ENCODE data around the gene IL18R1.

Gene IL18R1

GRCh38 chr2:102368461-102369109, 13.0 kb downstream of the IL18R1 start:
- H3K27ac ChIP-seq (ENCODE audit: low read depth, low read length) = no peak overlapping the region
- H3K9me3 ChIP-seq (ENCODE audit: insufficient read depth, low read length) = peaks cover 12% of the 10 kb centered on the region; the same call in 1 of the 2 replicates
- H3F3A ChIP-seq (ENCODE audit: insufficient read depth) = no peaks in the 10 kb centered on the region
- H3K4me2 ChIP-seq (ENCODE audit: low read depth, low read length, poor library complexity, severe bottlenecking) = no peak overlapping the region
- H3K9me2 ChIP-seq (replicated peaks; ENCODE audit: insufficient read depth, low read length) = no peaks in the 10 kb centered on the region
- no peak overlapping the region for H2AFZ ChIP-seq (ENCODE audit: low read depth, low read length, severe bottlenecking)
- H3K9ac ChIP-seq (ENCODE audit: low read length) = no peak overlapping the region
- H3K36me3 ChIP-seq (ENCODE audit: low read length) = no peaks in the 10 kb centered on the region
- no peak for TF ChIP-seq EZH2phosphoT487 (conservative IDR thresholded peaks at IDR 0.05; ENCODE audit: low read length)
- TF ChIP-seq, protein P1, sequence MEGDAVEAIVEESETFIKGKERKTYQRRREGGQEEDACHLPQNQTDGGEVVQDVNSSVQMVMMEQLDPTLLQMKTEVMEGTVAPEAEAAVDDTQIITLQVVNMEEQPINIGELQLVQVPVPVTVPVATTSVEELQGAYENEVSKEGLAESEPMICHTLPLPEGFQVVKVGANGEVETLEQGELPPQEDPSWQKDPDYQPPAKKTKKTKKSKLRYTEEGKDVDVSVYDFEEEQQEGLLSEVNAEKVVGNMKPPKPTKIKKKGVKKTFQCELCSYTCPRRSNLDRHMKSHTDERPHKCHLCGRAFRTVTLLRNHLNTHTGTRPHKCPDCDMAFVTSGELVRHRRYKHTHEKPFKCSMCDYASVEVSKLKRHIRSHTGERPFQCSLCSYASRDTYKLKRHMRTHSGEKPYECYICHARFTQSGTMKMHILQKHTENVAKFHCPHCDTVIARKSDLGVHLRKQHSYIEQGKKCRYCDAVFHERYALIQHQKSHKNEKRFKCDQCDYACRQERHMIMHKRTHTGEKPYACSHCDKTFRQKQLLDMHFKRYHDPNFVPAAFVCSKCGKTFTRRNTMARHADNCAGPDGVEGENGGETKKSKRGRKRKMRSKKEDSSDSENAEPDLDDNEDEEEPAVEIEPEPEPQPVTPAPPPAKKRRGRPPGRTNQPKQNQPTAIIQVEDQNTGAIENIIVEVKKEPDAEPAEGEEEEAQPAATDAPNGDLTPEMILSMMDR (IDR thresholded peaks at IDR 0.05; ENCODE audit: insufficient read depth, low read length, poor library complexity, severe bottlenecking) = no peak
- H3K4me3 ChIP-seq (ENCODE audit: insufficient read depth, low read length, poor library complexity, severe bottlenecking) = no peak overlapping the region
- no peaks in the 10 kb centered on the region for H3K79me2 ChIP-seq (ENCODE audit: insufficient read depth, low read length)
- no peaks in the 10 kb centered on the region for H3K27me3 ChIP-seq (ENCODE audit: low read length)
- no peaks in the 10 kb centered on the region for H4K20me1 ChIP-seq (ENCODE audit: low read depth, low read length)

DNA sequence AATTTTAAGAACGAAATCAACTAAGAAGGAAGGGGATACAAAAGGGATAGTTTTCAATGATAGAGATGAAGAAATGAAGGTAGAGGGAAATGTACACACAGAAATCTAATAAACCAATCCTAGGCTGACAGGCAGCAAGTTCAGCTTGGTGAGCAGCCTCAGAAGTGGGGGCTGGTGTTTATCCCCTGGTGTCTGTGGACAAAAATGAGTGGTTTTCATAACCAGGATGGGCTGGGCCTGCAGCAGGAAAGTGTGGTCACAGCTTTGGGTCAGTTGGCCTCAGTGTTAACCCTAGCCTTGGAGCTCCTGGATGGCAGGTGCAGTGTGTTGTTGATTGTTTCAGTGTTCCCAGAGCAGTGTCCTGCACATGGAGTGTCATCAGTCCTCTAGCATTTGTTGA, 14.3 kb downstream of the IL18R1 start:
- no peaks in the 10 kb centered on the region for H3F3A ChIP-seq (ENCODE audit: insufficient read depth)
- no peak for TF ChIP-seq EZH2phosphoT487 (conservative IDR thresholded peaks at IDR 0.05; ENCODE audit: low read length)
- TF ChIP-seq, protein P1 (IDR thresholded peaks at IDR 0.05; ENCODE audit: insufficient read depth, low read length, poor library complexity, severe bottlenecking) = no peak
- H3K4me2 ChIP-seq (ENCODE audit: low read depth, low read length, poor library complexity, severe bottlenecking) = no peak overlapping the region
- H3K27ac ChIP-seq (ENCODE audit: low read depth, low read length) = no peak overlapping the region
- H3K27me3 ChIP-seq (ENCODE audit: low read length) = no peaks in the 10 kb centered on the region
- H3K36me3 ChIP-seq (ENCODE audit: low read length) = no peaks in the 10 kb centered on the region
- no peaks in the 10 kb centered on the region for H3K9me2 ChIP-seq (replicated peaks; ENCODE audit: insufficient read depth, low read length)
- no peaks in the 10 kb centered on the region for H3K79me2 ChIP-seq (ENCODE audit: insufficient read depth, low read length)
- no peak overlapping the region for H3K9ac ChIP-seq (ENCODE audit: low read length)
- H3K9me3 ChIP-seq (ENCODE audit: insufficient read depth, low read length) = peaks cover 12% of the 10 kb centered on the region; the same call in 1 of the 2 replicates
- no peaks in the 10 kb centered on the region for H4K20me1 ChIP-seq (ENCODE audit: low read depth, low read length)
- H2AFZ ChIP-seq (ENCODE audit: low read depth, low read length, severe bottlenecking) = no peak overlapping the region
- no peak overlapping the region for H3K4me3 ChIP-seq (ENCODE audit: insufficient read depth, low read length, poor library complexity, severe bottlenecking)

- Histone ChIP-seq H3K9ac (ENCODE audit: low read length) (no peak overlapping the region), H3K36me3 (ENCODE audit: low read length) (no peaks in the 10 kb centered on the region), H3K79me2 (ENCODE audit: insufficient read depth, low read length) (no peaks in the 10 kb centered on the region), H3F3A (ENCODE audit: insufficient read depth) (no peaks in the 10 kb centered on the region), H3K9me2 (replicated peaks; ENCODE audit: insufficient read depth, low read length) (no peaks in the 10 kb centered on the region), H2AFZ (ENCODE audit: low read depth, low read length, severe bottlenecking) (no peak overlapping the region), H3K27me3 (ENCODE audit: low read length) (no peaks in the 10 kb centered on the region), H3K9me3 (ENCODE audit: insufficient read depth, low read length) (no peaks in the 10 kb centered on the region), H4K20me1 (ENCODE audit: low read depth, low read length) (no peaks in the 10 kb centered on the region), H3K27ac (ENCODE audit: low read depth, low read length) (no peak overlapping the region), H3K4me2 (ENCODE audit: low read depth, low read length, poor library complexity, severe bottlenecking) (no peak overlapping the region), H3K4me3 (ENCODE audit: insufficient read depth, low read length, poor library complexity, severe bottlenecking) (no peak overlapping the region)
- no peak for TF ChIP-seq EZH2phosphoT487 (conservative IDR thresholded peaks at IDR 0.05; ENCODE audit: low read length)
- TF ChIP-seq, protein P1 (IDR thresholded peaks at IDR 0.05; ENCODE audit: insufficient read depth, low read length, poor library complexity, severe bottlenecking) = no peak
Observed at GRCh38 chr2:102376052-102376591, 20.5 kb downstream of the IL18R1 start.
